C4-2B (cell line): ENCODE measurements around the gene LPP.

ENCODE experiments used
- H3K27ac ChIP-seq: fragments of 450-650 bp; 2 replicates; pipeline ENCODE4 v1.5.1; 2017
- ZFX ChIP-seq: fragments of 450-650 bp; IDR thresholded peaks from 2 replicates; pipeline ENCODE4 v1.6.1; 2017
- TF ChIP-seq, protein P1 (sequence below): fragments of 450-650 bp; conservative IDR thresholded peaks from 2 replicates; pipeline ENCODE4 v1.5.1; 2017; ENCODE audit warnings: mild to moderate bottlenecking

The LPP gene

DNA sequence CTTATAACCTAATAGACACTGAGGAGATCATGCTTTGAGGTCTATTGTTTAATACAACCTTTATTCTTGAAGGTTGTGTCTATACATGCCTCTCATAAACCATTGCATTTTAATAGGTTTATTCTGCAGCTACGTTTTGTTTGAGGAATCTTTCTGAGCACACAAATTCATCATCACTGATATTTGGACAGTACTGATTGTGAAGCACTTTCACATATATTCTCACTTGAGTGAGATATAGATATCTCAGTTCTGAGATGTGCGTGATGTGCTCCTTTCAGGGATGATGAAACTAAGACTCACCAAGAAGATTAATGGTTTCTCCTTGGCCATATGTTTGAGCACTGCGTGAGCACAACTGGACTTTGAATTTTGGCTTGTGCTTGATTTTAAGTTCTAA is 374.4 kb downstream of the LPP start:
- TF ChIP-seq, protein P1, sequence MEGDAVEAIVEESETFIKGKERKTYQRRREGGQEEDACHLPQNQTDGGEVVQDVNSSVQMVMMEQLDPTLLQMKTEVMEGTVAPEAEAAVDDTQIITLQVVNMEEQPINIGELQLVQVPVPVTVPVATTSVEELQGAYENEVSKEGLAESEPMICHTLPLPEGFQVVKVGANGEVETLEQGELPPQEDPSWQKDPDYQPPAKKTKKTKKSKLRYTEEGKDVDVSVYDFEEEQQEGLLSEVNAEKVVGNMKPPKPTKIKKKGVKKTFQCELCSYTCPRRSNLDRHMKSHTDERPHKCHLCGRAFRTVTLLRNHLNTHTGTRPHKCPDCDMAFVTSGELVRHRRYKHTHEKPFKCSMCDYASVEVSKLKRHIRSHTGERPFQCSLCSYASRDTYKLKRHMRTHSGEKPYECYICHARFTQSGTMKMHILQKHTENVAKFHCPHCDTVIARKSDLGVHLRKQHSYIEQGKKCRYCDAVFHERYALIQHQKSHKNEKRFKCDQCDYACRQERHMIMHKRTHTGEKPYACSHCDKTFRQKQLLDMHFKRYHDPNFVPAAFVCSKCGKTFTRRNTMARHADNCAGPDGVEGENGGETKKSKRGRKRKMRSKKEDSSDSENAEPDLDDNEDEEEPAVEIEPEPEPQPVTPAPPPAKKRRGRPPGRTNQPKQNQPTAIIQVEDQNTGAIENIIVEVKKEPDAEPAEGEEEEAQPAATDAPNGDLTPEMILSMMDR = no peak
- TF ChIP-seq ZFX = no peak
- no peak overlapping the region for H3K27ac ChIP-seq

GRCh38 chr3:188529228-188529627 is 375.3 kb downstream of the LPP start:
- TF ChIP-seq ZFX = no peak
- TF ChIP-seq, protein P1 = no peak
- H3K27ac ChIP-seq = no peak overlapping the region

GRCh38 chr3:188530226-188530625 is 376.3 kb downstream of the LPP start:
- no peak for TF ChIP-seq ZFX
- TF ChIP-seq, protein P1 = no peak
- H3K27ac ChIP-seq = no peak overlapping the region

DNA sequence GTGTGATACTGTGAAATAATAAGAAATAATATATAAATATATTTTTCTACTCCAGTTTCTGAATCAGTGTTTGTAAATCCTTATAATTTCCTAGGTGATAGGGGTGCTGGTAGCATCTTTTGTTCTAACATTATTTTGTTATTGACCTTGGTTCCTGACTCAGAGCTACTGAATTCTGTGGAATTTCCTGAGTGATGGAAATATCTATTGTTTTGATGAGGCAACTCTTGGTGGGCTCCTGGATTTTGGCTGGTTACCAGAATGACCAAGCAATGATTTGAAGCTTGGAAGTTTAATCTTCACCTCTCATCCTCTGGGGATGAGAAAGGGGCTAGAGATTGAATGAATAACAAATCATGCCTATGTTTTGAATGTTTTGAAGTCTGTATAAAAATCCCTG is 377.3 kb downstream of the LPP start:
- no peak overlapping the region for H3K27ac ChIP-seq
- TF ChIP-seq ZFX = no peak
- TF ChIP-seq, protein P1 = no peak

DNA sequence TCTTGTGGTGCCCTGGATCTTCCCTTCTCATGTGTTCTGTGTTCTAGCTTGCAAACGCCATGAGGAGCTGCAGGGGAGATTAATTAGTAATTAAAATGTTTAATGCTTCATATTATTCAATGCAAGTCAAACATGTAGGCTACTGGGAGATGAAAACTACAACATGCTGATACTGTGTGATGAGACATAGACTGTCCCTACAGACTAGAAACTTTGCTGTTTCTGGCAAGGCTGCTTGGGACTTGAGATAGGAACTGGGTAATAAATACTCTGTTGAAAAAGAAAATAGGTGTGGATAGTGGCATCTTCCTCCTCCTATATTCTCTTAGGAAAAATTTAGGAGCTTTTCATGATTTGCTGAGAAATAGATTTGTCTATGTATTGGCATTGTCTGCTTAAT is 379.2 kb downstream of the LPP start:
- TF ChIP-seq, protein P1 = no peak
- TF ChIP-seq ZFX = no peak
- no peak overlapping the region for H3K27ac ChIP-seq

DNA sequence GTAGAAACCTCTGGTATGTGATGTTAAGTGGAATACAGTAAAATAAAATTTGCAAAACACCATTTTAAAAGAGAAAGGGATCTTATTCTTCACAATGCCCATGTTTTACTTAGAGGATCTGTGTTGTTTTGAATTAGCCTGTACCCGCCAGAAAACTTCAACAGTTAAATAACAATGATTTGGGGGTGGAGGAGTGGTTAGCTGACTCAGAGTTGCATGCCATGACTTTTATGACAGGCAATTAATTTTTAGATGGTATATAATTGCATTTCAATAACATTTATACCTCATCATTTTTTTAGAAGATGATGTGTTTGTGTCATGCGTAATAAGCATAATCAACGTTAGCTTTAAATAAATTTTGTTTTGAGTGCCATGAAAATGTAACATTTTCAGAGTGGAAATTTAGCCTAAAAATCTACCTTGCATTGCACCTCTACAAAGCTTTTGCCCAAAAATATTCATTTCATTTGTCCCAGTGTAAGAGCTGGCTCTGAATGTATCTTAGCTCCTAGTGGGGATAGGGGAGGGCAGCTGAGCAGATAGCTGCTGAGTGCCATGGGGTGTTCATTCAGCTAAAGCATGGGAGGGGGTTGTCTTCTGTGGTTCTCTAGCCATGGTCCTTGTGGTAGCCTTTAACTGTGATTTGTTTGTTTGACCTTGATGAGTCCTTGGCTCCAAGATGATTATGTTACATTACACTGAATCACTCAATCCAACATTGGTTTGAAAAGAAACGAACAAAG is 379.8 kb downstream of the LPP start:
- no peak for TF ChIP-seq ZFX
- TF ChIP-seq, protein P1 = no peak
- H3K27ac ChIP-seq = no peak overlapping the region

DNA sequence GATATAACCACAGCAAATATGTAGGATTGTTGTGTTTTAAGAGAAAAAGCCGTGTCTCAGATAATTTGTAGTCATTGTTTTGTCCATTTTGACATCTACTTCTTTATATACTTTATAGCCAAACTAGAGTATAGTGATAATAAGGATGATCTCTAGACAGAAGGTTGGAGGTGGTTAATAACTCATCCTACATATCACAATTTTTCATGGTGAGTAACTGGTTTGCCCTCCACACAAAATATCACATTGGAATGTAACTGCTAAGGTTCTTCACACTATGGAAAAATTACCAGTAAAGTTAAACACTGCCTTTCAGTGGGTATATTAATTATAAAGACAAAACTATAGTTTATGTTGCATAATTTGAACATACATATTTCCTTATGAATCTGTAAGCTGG is 380.7 kb downstream of the LPP start:
- TF ChIP-seq, protein P1 = no peak
- no peak for TF ChIP-seq ZFX
- no peak overlapping the region for H3K27ac ChIP-seq
